Tracheal epithelial cell (primary cell): ENCODE data around the gene CMTM5. TPM values are rescaled to one million over a fixed set of nuclear protein-coding genes. Genes with fewer than 3 reads are reported as not detected.

Experiments
- total RNA-seq: library from RNA; depleted of rRNA; stranded (reverse); fragments of >200 nt; gene quantifications from 2 replicates; pipeline ENCODE4 v1.2.1, GENCODE V29; 2014

The CMTM5 gene
- not detected in 2 replicates for total RNA-seq

DNA sequence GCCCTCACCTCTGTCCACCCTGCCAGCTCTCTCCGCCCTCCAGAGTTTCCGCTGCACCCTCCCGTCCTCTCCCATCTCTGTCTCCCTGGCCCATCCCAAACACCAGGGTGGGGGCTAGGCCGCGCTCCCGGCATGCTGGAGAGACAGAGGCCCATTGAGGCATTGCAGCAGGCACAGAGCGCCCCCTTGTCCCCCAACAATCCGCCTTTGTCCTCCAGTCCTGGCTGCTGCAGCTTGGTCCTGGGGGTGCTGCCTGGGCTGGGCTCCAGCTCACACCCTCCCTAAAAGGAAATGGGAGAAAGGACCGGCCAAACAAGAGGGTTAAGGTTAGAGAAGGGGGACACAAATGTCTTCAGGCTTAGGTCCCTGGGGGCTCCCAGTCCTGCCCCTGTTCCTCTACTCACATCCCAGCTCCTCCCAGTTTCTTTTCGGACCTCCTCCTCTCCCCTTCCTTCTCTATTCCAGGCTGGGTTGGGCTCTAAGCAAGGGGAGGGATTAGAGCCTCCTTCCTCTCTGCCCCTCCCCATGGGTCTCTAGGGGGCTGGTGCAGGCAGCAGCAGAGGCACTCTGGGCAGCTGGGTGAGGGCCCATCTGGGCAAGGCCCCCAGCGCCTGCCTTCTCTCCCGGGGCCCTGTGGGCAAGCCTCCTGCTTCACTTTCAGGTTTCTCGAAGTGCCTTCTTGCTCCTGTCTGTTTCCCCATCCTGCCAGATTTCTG, at the start of gene CMTM5:
CMTM5 (plus strand) TSS at position 565 of the 716 bp plus-strand sequence. CDS start 206 bp downstream, outside the sequence.

DNA sequence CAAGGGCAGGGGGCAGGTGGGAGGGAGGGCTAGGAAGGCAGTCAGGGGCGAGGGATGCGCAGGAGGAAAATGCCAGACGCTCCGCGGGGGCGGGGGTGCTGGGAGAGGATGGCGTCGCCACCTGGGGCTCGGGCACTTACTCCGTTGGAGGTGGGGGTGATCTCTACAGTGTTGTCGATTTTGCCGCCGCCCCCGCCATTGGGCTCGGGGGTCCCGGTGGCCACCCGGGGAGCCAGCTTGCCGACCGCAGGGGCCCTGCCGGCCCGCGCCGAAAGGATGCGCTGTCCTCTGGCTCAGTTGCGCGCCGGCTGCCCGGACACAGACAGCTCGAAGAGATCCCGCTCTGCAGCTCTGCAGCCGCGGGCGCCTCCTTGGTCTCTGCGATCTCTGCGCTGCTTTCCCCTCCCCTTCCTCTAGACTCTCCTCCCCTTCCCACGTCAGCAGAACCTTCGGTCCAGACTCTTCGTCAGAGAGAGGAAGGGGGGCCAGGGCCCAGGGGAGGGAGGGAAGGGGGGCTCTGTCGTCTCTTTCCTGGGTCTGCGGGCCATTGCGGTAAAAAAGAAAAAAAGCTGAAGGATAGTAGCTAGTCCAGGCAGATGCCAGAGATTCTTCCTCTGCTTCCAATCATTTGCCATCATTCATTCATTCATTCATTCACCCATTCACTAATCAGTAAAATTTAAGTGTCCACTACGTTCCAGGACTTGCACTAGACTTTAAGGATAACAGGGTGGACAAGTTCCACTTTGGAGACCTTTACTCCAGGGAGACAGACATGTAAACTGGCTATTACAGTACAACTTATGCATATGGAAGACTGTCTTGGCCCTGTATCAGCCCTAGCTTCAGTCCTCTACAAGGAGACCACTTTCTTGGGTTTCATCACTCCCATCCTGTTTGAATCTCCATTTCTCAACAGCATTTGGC, 24.1 kb upstream of the CMTM5 start, which contains the start of gene SLC22A17:
SLC22A17 (minus strand) TSS at position 382 of the 927 bp plus-strand sequence.

GRCh38 chr14:23365036-23365731, 11.7 kb upstream of the CMTM5 start, which contains the start of gene EFS:
Gene EFS, minus strand, starts transcription at chr14:23365172. Its CDS starts 147 bp downstream, at chr14:23365025.

GRCh38 chr14:23372509-23372908, 4.3 kb upstream of the CMTM5 start, which contains the start of gene IL25:
Gene IL25, plus strand, starts transcription at chr14:23372809.

GRCh38 chr14:23407516-23408306, 30.9 kb downstream of the CMTM5 start, which contains the start of gene MYH6:
Gene MYH6, minus strand, starts transcription at chr14:23408273. Its CDS starts 1,050 bp downstream, at chr14:23407223.

Other genes starting within 250 kb of the CMTM5 start
- 2.4 and 5.5 TPM in 2 replicates for gene SLC7A8, start 193.4 kb upstream of the CMTM5 start, total RNA-seq
- not detected in 2 replicates for gene RNF212B, start 139.1 kb upstream of the CMTM5 start, total RNA-seq
- gene HOMEZ, start 90.9 kb upstream of the CMTM5 start, total RNA-seq = 7.2 and 8.2 TPM in 2 replicates
- 3.1 and 3.4 TPM in 2 replicates for gene PPP1R3E, start 74.2 kb upstream of the CMTM5 start, total RNA-seq
- gene BCL2L2, start 70.2 kb upstream of the CMTM5 start, total RNA-seq = 16.8 and 21.2 TPM in 2 replicates
- gene PABPN1, start 55.6 kb upstream of the CMTM5 start, total RNA-seq = 54.8 and 64.1 TPM in 2 replicates
- gene SLC22A17, start 24.2 kb upstream of the CMTM5 start, total RNA-seq = 1.5 and 8.7 TPM in 2 replicates
- gene EFS, start 11.9 kb upstream of the CMTM5 start, total RNA-seq = 6.3 and 7.7 TPM in 2 replicates
- not detected in 2 replicates for gene IL25, start 4.2 kb upstream of the CMTM5 start, total RNA-seq
- not detected in 2 replicates for gene MYH6, start 31.2 kb downstream of the CMTM5 start, total RNA-seq
- under 0.01 TPM in 1 of 2 replicates, not detected in the other for gene MYH7, start 58.6 kb downstream of the CMTM5 start, total RNA-seq
- gene NGDN, start 92.7 kb downstream of the CMTM5 start, total RNA-seq = 50.1 and 75.9 TPM in 2 replicates
- gene ZFHX2, start 174.7 kb downstream of the CMTM5 start, total RNA-seq = under 0.01 and 0.24 TPM in 2 replicates
- gene THTPA, start 179.2 kb downstream of the CMTM5 start, total RNA-seq = 5.5 and 6.7 TPM in 2 replicates
- gene AP1G2, start 190.7 kb downstream of the CMTM5 start, total RNA-seq = 37.3 and 56.4 TPM in 2 replicates
- gene JPH4, start 201.7 kb downstream of the CMTM5 start, total RNA-seq = not detected in 2 replicates